Left lung (tissue), 10 donors: Measurements from ENCODE around the gene NUDT15. TPM values are rescaled to one million over a fixed set of nuclear protein-coding genes. Genes with fewer than 3 reads are reported as not detected.
A peak's percentile ranks its signal among the peaks of the same experiment; 100 is the strongest.
"Not testable (repeated sequence)": the region's sequence is repeated elsewhere in the genome, so short reads cannot be mapped to it uniquely, and the experiment has no call there.

Source experiments
- ATAC-seq: fragments of 200-7000 bp; cut with Tn5 transposase; one replicate; pipeline ENCODE4 v1.9.1; 2020; ENCODE audit warnings: moderate library complexity
- DNase-seq, 4 donors: peaks; one replicate each; pipeline ENCODE4 v3.0.0-alpha.2; 2013 to 2020
- H3K27ac ChIP-seq, 2 donors: fragments of 200-600 bp; sonication (generic) in 1 of 2; one replicate each; pipeline versions ENCODE4 v1.5.0 to v1.8.0; 2020 to 2021
- H3K27me3 ChIP-seq, 2 donors: fragments of 200-600 bp; sonication (generic) in 1 of 2; one replicate each; pipeline versions ENCODE4 v1.5.0 to v1.8.0; 2020 to 2021
- H3K36me3 ChIP-seq, 2 donors: fragments of 200-600 bp; sonication (generic) in 1 of 2; one replicate each; pipeline versions ENCODE4 v1.5.0 to v1.8.0; 2020 to 2021
- H3K4me1 ChIP-seq, 2 donors: fragments of 200-600 bp; one replicate each; pipeline ENCODE4 v1.8.0; 2021
- H3K4me3 ChIP-seq, 2 donors: fragments of 200-600 bp; sonication (generic) in 1 of 2; one replicate each; pipeline versions ENCODE4 v1.5.0 to v1.8.0; 2020 to 2021; ENCODE audit warnings: mild to moderate bottlenecking in 1 of 2
- H3K9me3 ChIP-seq, 2 donors: fragments of 200-600 bp; sonication (generic) in 1 of 2; one replicate each; pipeline versions ENCODE4 v1.5.0 to v1.8.0; 2020 to 2021
- CTCF ChIP-seq, 2 donors: fragments of 200-600 bp; sonication (generic) in 1 of 2; IDR thresholded peaks; one replicate each; pipeline versions ENCODE4 v1.5.0 to v1.8.0; 2021; ENCODE audit warnings: antibody characterized with exemption in 2 of 2
- intact Hi-C, 2 donors: fragments of 100-400 bp; cut with DNase I; formaldehyde crosslinking; loops; one replicate each; pipeline versions ENCODE4 v1.11.2 to v1.14.2; 2022
- polyA plus RNA-seq, 6 donors: library from polyadenylated mRNA; unstranded; fragments of 120-200 nt; gene quantifications; one replicate each; pipeline ENCODE4 v1.2.1, GENCODE V29; 2013; ENCODE audit not compliant: insufficient read length in 6 of 6
- total RNA-seq, 2 donors: library from RNA; stranded (reverse); fragmentation: NEBNext Ultra II Directional; extraction: Animal tissue kit (Norgen Biotek cat#: 25700); gene quantifications; one replicate each; pipeline ENCODE4 v1.2.1, GENCODE V29; 2021
- donor health status: DM: no; HTN: yes; CAD: no.
- donor health status: DM: no; HTN: no; CAD: no.

NUDT15 gene
- total and polyA plus RNA-seq, 8 donors, result 15.8 to 22.2 (median 18.3) TPM

GRCh38 chr13:47997384-47997783, 40.1 kb upstream of the NUDT15 start:
- Histone ChIP-seq H3K27ac (no peak overlapping the region), H3K27me3 (no peaks in the 10 kb centered on the region), H3K4me1 (peaks cover 5 to 22% of the 10 kb centered on the region in 2 donors), H3K9me3 (no peaks in the 10 kb centered on the region), H3K4me3 (no peak overlapping the region), H3K36me3 (peaks cover 0 to 29% of the 10 kb centered on the region in 2 donors)
- ATAC-seq, result no peak
- no peak for TF ChIP-seq CTCF (IDR thresholded peaks at IDR 0.05)
- no peak for DNase-seq
- intact Hi-C loops, result no loop called here

- Histone ChIP-seq H3K9me3 (no peaks in the 10 kb centered on the region), H3K36me3 (peaks cover 0 to 11% of the 10 kb centered on the region in 2 donors), H3K4me3 (peak overlapping the region in 1 of 2 donors; percentile 82), H3K27ac (no peak overlapping the region), H3K4me1 (peaks cover 5 to 22% of the 10 kb centered on the region in 2 donors), H3K27me3 (no peaks in the 10 kb centered on the region)
- DNase-seq, result no peak
- intact Hi-C loops, result no loop called here
- no peak for TF ChIP-seq CTCF (IDR thresholded peaks at IDR 0.05)
- no peak for ATAC-seq
Measured at GRCh38 chr13:47999973-48000372, 37.6 kb upstream of the NUDT15 start.

- ATAC-seq, result peak; percentile 59
- intact Hi-C loops, result no loop called here
Measured at GRCh38 chr13:48000559-48001113, 36.9 kb upstream of the NUDT15 start.

DNA sequence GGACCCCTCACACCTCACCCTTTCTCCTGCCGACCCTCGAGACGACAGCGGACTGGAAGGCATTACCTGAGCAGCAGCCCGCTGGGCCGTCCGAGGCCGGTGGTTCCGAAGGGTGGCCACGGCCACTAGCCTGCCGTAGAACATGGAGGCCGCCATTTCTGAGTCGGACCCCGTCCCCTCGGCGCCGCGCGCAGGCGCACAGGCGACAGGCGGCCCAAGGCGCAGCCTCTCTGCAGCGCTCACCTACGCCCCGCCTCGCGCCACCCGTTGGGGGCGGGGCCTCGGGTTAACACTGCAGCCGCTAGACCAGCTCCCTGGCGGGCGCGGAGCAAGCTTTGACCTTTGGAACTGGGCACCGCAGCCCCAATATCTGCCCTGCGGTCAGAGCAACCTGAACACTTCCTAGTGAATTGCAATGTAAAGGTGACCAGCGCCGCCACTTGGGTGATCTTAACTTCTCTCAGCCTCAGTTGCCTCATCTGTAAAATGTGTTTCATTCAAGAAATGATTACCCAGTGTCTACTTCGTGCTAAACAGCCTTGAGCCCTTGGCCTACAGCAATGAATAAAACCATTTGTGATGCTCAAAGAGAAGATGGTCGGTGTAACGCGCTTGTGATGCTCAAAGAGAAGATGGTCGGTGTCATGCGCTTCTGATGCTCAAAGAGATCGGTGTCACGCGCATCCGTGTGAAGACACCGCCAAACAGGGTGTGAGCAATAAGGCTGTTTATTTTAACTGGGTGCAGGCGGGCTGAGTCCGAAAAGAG, 36.2 kb upstream of the NUDT15 start, which contains the start of gene SUCLA2:
Gene SUCLA2 (minus strand): TSS at position 160 of the 768 bp plus-strand sequence. CDS start 4 bp downstream, at position 156.
- no peak for TF ChIP-seq CTCF (IDR thresholded peaks at IDR 0.05)
- Histone ChIP-seq H3K36me3 (peaks cover 0 to 2% of the 10 kb centered on the region in 2 donors), H3K4me3 (peak within 1 kb of the TSS; percentile 82 to 91), H3K27ac (peak within 1 kb of the TSS; percentile 42 to 67), H3K27me3 (no peaks in the 10 kb centered on the region), H3K4me1 (peaks cover 5 to 22% of the 10 kb centered on the region in 2 donors), H3K9me3 (no peaks in the 10 kb centered on the region)
- DNase-seq (peak; percentile 89 to 99 (median 94)), ATAC-seq (peak; percentile 100)
- intact Hi-C loops, result no loop called here

More at GRCh38 chr13:48000559-48001113, 36.9 kb upstream of the NUDT15 start:
- H3K4me1 ChIP-seq, result peaks cover 5 to 22% of the 10 kb centered on the region in 2 donors
- H3K27me3 ChIP-seq, result no peaks in the 10 kb centered on the region
- H3K9me3 ChIP-seq, result no peaks in the 10 kb centered on the region
- peaks cover 0 to 8% of the 10 kb centered on the region in 2 donors for H3K36me3 ChIP-seq
- peak overlapping the region; percentile 82 to 91 for H3K4me3 ChIP-seq
- DNase-seq, result peak in 3 of 4 donors; percentile 10 to 87 (median 11)
- peak overlapping the region; percentile 42 to 67 for H3K27ac ChIP-seq
- TF ChIP-seq CTCF (IDR thresholded peaks at IDR 0.05), result no peak

- H3K36me3 ChIP-seq, ATAC-seq, intact Hi-C loops: not testable (repeated sequence)
Measured at GRCh38 chr13:48001999-48002398, 35.5 kb upstream of the NUDT15 start.

More at GRCh38 chr13:48001999-48002398, 35.5 kb upstream of the NUDT15 start:
- DNase-seq, H3K4me3 ChIP-seq, H3K27ac ChIP-seq, H3K27me3 ChIP-seq, H3K9me3 ChIP-seq: not testable (repeated sequence)
- H3K4me1 ChIP-seq, result peaks cover 5 to 22% of the 10 kb centered on the region in 2 donors
